RWPE1 (cell line): ENCODE measurements around the gene DPYSL4.

ENCODE experiments used
- CTCF ChIA-PET: fragments of 350-600 bp; sonication (Branson Sonifier 250); formaldehyde crosslinking; extraction: SDS; loops from one replicate; lab custom pipeline; 2021; lab: Yijun Ruan, JAX
- POLR2A ChIA-PET: fragments of 400-600 bp; formaldehyde crosslinking; extraction: SDS; loops from one replicate; lab custom pipeline; 2020; ENCODE audit warnings: antibody characterized with exemption; ENCODE audit not compliant: low non-redundant PET; lab: Yijun Ruan, JAX
- DNase-seq: peaks from one replicate; pipeline ENCODE4 v3.0.0; 2012; ENCODE audit warnings: low spot score
- H3K27ac ChIP-seq: fragments of 450-650 bp; 2 replicates; pipeline ENCODE4 v1.5.1; 2017
- TF ChIP-seq, protein P1 (sequence below): fragments of 450-650 bp; conservative IDR thresholded peaks from 2 replicates; pipeline ENCODE4 v1.5.1; 2017; ENCODE audit warnings: low read depth, mild to moderate bottlenecking

DPYSL4 gene

DNA sequence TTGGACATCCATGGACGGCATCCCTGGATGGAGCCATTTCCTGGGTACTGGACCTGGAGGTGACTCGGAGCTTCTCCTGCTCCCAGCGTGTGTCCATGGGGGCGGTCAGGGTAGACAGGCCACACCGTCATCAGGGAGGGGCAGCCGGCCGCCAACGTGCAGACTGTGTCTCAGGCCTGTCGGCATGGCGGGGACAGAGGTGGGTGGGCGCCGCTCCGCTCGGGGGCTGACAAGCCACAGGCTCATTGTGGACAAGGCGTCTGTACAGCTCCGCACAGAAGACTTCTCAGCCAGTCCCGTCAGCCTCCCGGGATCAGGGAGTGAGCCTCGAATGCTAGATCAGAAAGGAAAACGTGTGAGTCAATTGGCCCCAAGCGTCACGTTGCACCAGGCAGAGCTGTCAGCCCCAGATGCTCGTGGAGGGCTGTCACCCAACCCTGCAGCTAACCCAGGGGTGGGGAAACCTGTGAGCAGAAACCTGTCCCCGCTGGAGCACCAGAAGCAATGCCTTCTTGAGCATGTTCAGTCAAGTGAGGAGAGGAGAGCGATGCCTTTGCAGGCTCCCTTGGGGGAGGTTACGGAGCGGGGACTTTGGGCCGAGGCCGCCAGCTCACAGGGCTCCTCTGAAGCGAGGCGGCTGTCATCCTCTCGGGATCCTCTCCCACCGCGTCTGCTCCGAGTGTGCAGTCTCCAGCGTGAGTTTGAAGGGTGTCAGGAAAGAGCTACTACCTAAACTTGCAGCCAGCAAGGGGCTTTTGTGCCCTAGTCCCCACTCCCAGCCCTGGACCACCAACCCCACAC lies 16.0 kb upstream of the DPYSL4 start:
- ChIA-PET CTCF (interaction anchor here (0.5 to 1.1 kb wide), 5 partner anchors 12 to 190 kb away, joined by 3 to 5 read pairs (median 4); no protein-coding TSS in a partner anchor), POLR2A (no interaction called here)
- no peak for DNase-seq
- TF ChIP-seq, protein P1, sequence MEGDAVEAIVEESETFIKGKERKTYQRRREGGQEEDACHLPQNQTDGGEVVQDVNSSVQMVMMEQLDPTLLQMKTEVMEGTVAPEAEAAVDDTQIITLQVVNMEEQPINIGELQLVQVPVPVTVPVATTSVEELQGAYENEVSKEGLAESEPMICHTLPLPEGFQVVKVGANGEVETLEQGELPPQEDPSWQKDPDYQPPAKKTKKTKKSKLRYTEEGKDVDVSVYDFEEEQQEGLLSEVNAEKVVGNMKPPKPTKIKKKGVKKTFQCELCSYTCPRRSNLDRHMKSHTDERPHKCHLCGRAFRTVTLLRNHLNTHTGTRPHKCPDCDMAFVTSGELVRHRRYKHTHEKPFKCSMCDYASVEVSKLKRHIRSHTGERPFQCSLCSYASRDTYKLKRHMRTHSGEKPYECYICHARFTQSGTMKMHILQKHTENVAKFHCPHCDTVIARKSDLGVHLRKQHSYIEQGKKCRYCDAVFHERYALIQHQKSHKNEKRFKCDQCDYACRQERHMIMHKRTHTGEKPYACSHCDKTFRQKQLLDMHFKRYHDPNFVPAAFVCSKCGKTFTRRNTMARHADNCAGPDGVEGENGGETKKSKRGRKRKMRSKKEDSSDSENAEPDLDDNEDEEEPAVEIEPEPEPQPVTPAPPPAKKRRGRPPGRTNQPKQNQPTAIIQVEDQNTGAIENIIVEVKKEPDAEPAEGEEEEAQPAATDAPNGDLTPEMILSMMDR = no peak
- H3K27ac ChIP-seq = no peak overlapping the region

DNA sequence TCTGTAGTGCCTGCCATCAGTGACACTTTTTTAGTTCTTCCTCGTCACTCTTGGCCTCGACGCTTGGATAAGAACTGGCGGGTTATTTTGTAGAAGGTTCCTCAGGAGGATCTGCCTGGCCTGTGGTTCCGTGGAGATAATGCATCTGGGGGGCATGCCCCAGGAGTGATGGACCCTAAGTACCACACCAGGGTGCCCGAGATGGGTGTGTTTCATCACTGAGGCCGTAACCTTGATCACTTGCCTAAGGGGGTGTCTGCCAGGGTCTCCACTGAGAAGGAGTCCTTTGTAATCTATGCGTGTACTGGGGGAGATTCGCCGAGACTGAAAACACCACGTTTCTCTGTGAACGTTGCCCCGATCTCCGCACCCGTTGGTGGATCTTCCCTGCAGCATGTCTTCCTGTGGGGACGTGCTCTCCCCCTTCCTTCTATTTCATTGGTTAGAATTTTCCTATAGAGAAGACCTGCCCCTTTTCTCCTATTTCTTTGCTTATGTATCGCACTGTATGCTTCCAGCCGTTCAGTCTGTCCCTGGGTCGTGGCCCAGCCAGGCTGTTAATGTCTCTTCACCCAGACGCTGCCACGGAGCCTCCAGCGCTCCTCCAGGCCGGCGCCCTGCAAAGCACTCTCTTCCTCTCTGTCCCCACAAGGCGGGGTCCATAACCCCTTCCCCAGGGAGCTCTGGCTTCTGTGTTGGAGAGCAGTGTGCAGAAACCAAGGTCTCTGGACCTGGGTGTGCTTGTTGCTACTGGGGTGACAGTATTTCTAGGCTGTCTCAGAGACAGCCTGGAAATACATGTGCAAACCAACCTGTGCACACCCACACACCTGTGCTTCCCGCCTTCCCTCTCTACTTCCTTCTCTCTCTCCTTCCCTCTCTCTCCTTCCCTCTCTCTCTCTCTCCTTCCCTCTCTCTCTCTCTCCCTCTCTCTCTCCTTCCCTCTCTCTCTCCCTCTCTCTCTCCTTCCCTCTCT lies 14.4 kb upstream of the DPYSL4 start:
- CTCF ChIA-PET = no interaction called here
- no peak overlapping the region for H3K27ac ChIP-seq
- POLR2A ChIA-PET = no interaction called here
- no peak for DNase-seq
- TF ChIP-seq, protein P1 = no peak

DNA sequence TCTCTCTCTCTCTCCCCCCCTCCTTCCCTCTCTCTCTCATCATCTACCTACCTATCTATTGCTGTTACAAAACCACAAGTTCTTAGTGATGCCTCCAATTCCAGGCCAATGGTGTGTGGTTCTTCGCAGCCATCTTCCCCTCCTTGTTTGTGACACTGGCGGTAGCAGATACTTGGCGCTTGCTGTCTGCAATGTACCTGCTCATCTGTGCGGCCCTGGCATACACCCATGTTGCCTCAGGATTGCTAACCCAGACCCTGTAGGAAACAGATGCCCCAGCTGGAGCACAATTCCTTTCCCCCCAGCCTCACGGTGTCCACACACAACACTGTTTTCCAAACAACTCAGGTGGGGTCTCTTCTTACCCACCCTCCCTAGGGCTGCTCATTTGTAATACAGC lies 13.6 kb upstream of the DPYSL4 start:
- ChIA-PET CTCF (no interaction called here), POLR2A (no interaction called here)
- DNase-seq = no peak
- no peak overlapping the region for H3K27ac ChIP-seq
- TF ChIP-seq, protein P1 = no peak

DNA sequence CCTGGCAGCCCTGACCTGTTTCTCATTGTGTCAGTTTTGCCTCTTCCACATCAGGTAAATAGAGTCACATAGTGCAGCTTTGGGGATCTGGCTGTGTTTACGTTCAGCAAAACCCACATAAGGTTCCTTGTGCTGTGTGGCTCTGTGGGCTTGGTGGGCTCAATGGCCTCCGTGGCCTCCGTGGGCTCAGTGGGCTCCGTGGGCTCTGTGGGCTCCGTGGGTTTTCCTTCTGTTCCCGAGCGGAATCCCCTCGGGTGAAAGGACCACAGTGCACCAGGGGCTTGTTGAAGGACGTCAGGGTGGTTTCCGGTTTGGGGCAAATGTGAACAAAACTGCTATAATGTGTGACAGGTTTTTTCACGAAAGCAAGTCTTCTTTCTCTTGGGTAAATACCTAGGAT lies 12.5 kb upstream of the DPYSL4 start:
- DNase-seq = no peak
- TF ChIP-seq, protein P1 = no peak
- ChIA-PET POLR2A (no interaction called here), CTCF (no interaction called here)
- no peak overlapping the region for H3K27ac ChIP-seq

DNA sequence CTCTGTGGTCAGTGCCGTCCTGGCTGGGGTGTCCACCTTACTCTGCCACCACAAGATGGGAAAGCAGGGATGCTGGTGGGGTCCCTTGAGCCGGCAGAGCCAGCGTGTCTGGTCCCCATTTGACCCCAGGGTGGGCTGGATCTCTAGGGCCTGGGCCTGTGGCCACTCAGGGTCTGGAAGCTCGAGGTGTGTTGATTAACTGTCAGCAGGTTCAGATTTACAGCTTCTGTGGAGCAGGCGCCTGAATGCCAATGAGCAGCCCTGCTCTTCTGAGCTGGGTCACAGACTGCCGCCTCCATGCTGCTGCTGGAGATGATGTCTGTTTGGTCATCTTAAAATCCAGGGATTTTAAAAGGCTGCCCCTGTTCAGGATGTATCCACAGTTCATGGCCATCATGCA lies 11.3 kb upstream of the DPYSL4 start:
- no peak for DNase-seq
- POLR2A ChIA-PET = no interaction called here
- CTCF ChIA-PET = no interaction called here
- TF ChIP-seq, protein P1 = no peak
- H3K27ac ChIP-seq = no peak overlapping the region

DNA sequence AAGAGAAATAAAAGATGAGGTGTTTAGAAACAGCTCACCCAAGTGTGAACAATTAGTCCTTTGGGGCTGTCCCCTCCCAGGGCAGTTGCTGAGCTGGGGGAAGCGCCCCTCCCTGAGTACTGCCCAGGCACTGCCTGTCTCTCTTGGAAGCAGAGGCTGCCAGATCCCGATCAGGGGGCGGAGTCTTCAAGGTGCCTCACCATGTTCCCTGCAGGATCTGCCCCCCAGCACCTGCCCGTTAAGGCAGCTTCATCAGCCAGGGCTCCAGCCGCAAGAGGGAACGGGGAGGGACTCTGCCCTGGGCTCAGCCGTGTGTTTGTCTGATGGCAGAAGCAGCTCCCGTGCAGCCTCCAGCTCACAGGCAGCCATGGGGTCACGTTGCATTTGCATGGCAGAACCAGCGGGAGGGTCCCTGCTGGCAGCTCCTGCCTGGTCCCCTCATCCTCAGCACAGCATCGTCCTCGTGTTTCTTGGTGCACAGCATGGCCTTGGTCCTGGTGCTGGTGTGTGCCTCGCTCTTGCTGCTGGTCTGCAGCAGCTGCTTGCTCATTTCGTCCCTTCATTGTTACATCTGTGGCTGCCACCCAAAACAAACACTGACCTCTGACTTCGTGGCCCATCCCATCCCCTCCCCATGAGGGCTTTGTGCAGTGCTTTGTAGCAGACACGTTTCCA lies 10.7 kb upstream of the DPYSL4 start:
- H3K27ac ChIP-seq = no peak overlapping the region

More for the DNA sequence above, 10.7 kb upstream of the DPYSL4 start:
- POLR2A ChIA-PET = no interaction called here
- DNase-seq = no peak
- CTCF ChIA-PET = interaction anchor here (0.8 kb wide), 1 partner anchor 185 kb away, joined by 5 read pairs; no protein-coding TSS in a partner anchor
- TF ChIP-seq, protein P1 = no peak
